ENCODE measurements around the gene RPS19BP1. TPM values are rescaled to one million over a fixed set of nuclear protein-coding genes. Genes with fewer than 3 reads are reported as not detected.

Gene RPS19BP1
- total RNA-seq, 2 donors from 2014 or later, result 61.4 to 111 TPM

GRCh38 chr22:39536711-39537110 lies 4.2 kb upstream of the RPS19BP1 start:
- intact Hi-C loops (cut with DNase I), result loop anchor here (10.0 kb wide), 1 partner anchor 808 kb away; the partner anchor contains the start of gene ADSL
- no peak overlapping the region for H3K9ac ChIP-seq (ENCODE audit: low read depth in 2 of 2, low read length in 2 of 2)
- no peak for DNase-seq

GRCh38 chr22:39535831-39536449 lies 3.4 kb upstream of the RPS19BP1 start:
- Histone ChIP-seq H3K27ac (no peak overlapping the region), H3K4me1 (peaks cover 7% of the 10 kb centered on the region), H3K9ac (ENCODE audit: low read depth in 2 of 2, low read length in 2 of 2) (no peak overlapping the region), H3K36me3 (no peaks in the 10 kb centered on the region), H3K27me3 (no peaks in the 10 kb centered on the region), H3K4me3 (no peak overlapping the region), H3K9me3 (no peaks in the 10 kb centered on the region)
- no peak for TF ChIP-seq CTCF (IDR thresholded peaks at IDR 0.05)
- no peak for DNase-seq
- intact Hi-C loops (cut with DNase I), result loop anchor here (2.0 to 10.0 kb wide), 2 partner anchors 489 to 809 kb away; partner anchors contain the start of gene ADSL

More at GRCh38 chr22:39536711-39537110, 4.2 kb upstream of the RPS19BP1 start:
- Histone ChIP-seq H3K9me3 (no peaks in the 10 kb centered on the region), H3K4me1 (no peaks in the 10 kb centered on the region), H3K27ac (no peak overlapping the region), H3K4me3 (no peak overlapping the region), H3K36me3 (no peaks in the 10 kb centered on the region), H3K27me3 (no peaks in the 10 kb centered on the region)
- no peak for TF ChIP-seq CTCF (IDR thresholded peaks at IDR 0.05)

GRCh38 chr22:39535357-39535725 lies 2.8 kb upstream of the RPS19BP1 start:
- no peaks in the 10 kb centered on the region for H3K36me3 ChIP-seq
- no peaks in the 10 kb centered on the region for H3K9me3 ChIP-seq
- H3K4me1 ChIP-seq, result peaks cover 10% of the 10 kb centered on the region
- no peak for DNase-seq
- H3K9ac ChIP-seq (ENCODE audit: low read depth in 2 of 2, low read length in 2 of 2), result no peak overlapping the region
- no peak overlapping the region for H3K27ac ChIP-seq
- TF ChIP-seq CTCF (IDR thresholded peaks at IDR 0.05), result no peak
- intact Hi-C loops (cut with DNase I), result loop anchor here (2.0 to 10.0 kb wide), 2 partner anchors 489 to 809 kb away; partner anchors contain the start of gene ADSL
- H3K4me3 ChIP-seq, result no peak overlapping the region
- no peaks in the 10 kb centered on the region for H3K27me3 ChIP-seq

GRCh38 chr22:39534591-39535356 lies 2.2 kb upstream of the RPS19BP1 start:
- peaks cover 16% of the 10 kb centered on the region for H3K4me1 ChIP-seq
- H3K4me3 ChIP-seq, result peak overlapping the region; percentile 8
- intact Hi-C loops (cut with DNase I), result loop anchor here (2.0 to 10.0 kb wide), 2 partner anchors 490 to 810 kb away; partner anchors contain the start of gene ADSL

More at GRCh38 chr22:39534591-39535356, 2.2 kb upstream of the RPS19BP1 start:
- Histone ChIP-seq H3K27me3 (no peaks in the 10 kb centered on the region), H3K9me3 (no peaks in the 10 kb centered on the region), H3K9ac (ENCODE audit: low read depth in 2 of 2, low read length in 2 of 2) (peak overlapping the region in 1 of 2 donors; percentile 16), H3K36me3 (no peaks in the 10 kb centered on the region), H3K27ac (no peak overlapping the region)
- DNase-seq, result peak; percentile 91
- TF ChIP-seq CTCF (IDR thresholded peaks at IDR 0.05), result peak; percentile 92
